ENCODE measurements around the gene GOLT1A. TPM values are rescaled to one million over a fixed set of nuclear protein-coding genes. Genes with fewer than 3 reads are reported as not detected.

The GOLT1A gene
- total and polyA plus RNA-seq, 7 donors, result 9.6 to 12.5 (median 12.0) TPM; not detected in 4

DNA sequence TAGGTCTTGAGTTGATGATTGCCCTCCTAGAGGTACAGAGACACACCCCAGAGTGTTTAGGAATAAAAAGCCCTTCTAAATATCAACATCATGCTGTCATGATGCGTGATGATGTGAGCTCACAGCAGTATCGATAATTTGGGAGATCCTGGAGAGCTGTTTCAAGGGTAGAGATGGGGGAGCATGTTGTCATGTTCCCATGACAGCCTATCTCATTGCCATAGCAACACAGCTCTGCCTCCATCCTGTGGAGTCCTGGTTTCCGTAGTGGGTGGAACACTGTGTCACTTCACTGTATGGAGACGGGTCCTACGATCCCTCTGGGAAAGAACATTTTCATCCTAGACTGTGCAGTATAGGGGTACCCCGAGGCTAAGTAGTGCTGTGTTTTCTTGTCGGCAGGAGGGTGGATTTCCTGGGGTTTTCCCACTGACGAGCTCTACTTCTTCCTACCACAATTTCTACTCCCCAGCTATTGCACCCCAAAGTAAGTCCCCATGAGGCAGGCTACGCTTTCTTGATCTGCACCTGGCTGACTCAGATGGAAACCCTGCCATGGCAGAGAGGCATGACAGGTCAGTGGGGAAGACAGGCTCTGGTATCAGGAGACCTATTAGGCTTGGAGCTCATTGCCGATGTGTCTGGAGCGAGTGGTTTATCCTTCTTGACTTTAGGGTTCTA is 24.7 kb downstream of the GOLT1A start:
- peaks cover 10 to 65% (median 11%) of the 10 kb centered on the region in 3 donors for H3K27me3 ChIP-seq

DNA sequence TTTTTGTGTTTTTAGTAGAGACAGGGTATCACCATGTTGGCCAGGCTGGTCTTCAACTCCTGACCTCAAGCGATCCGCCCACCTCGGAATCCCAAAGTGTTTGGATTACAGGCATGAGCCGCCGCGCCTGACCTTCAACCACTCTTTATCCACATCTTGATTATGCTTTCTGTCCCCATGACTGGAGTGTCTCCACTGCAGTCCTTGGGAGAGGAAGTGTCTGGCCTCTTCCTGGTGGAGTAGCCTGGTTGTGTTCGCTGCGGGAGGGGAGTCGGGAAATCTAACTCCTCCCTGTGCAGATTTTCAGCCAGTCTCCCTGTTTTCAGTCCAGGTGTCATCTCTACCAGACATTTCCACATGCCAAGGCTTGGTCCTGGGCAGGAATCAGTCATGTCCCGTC is 27.2 kb downstream of the GOLT1A start:
- H3K27ac ChIP-seq, result no peak overlapping the region
- peaks cover 0 to 7% (median 0%) of the 10 kb centered on the region in 4 donors for H3K4me1 ChIP-seq
- no peak for TF ChIP-seq POLR2AphosphoS5 (IDR thresholded peaks at IDR 0.05)
- TF ChIP-seq, protein P1, sequence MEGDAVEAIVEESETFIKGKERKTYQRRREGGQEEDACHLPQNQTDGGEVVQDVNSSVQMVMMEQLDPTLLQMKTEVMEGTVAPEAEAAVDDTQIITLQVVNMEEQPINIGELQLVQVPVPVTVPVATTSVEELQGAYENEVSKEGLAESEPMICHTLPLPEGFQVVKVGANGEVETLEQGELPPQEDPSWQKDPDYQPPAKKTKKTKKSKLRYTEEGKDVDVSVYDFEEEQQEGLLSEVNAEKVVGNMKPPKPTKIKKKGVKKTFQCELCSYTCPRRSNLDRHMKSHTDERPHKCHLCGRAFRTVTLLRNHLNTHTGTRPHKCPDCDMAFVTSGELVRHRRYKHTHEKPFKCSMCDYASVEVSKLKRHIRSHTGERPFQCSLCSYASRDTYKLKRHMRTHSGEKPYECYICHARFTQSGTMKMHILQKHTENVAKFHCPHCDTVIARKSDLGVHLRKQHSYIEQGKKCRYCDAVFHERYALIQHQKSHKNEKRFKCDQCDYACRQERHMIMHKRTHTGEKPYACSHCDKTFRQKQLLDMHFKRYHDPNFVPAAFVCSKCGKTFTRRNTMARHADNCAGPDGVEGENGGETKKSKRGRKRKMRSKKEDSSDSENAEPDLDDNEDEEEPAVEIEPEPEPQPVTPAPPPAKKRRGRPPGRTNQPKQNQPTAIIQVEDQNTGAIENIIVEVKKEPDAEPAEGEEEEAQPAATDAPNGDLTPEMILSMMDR (IDR thresholded peaks at IDR 0.05), result no peak
- no peak for TF ChIP-seq POLR2A (IDR thresholded peaks at IDR 0.05)
- TF ChIP-seq EP300 (IDR thresholded peaks at IDR 0.05), result no peak
- no peak overlapping the region for H3K4me3 ChIP-seq
- H3K27me3 ChIP-seq, result peaks cover 10 to 53% (median 11%) of the 10 kb centered on the region in 3 donors
- WGBS, 2 donors, result 83 to 85% methylated on average over 10 of the region's 10 CpGs
- intact Hi-C loops (cut with DNase I), result no loop called here
- DNase-seq, result no peak
- no peaks in the 10 kb centered on the region for H3K9me3 ChIP-seq
- no peaks in the 10 kb centered on the region for H3K36me3 ChIP-seq

More for the DNA sequence above, 24.7 kb downstream of the GOLT1A start:
- no peak for DNase-seq
- TF ChIP-seq EP300 (IDR thresholded peaks at IDR 0.05), result no peak
- TF ChIP-seq POLR2A (IDR thresholded peaks at IDR 0.05), result no peak
- TF ChIP-seq, protein P1 (IDR thresholded peaks at IDR 0.05), result no peak
- no peak for TF ChIP-seq POLR2AphosphoS5 (IDR thresholded peaks at IDR 0.05)
- WGBS, 2 donors, result 76 to 85% methylated on average over 11 of the region's 11 CpGs
- H3K27ac ChIP-seq, result no peak overlapping the region
- H3K36me3 ChIP-seq, result no peaks in the 10 kb centered on the region
- H3K9me3 ChIP-seq, result no peaks in the 10 kb centered on the region
- H3K4me1 ChIP-seq, result peaks cover 0 to 7% (median 0%) of the 10 kb centered on the region in 4 donors
- intact Hi-C loops (cut with DNase I), result no loop called here
- H3K4me3 ChIP-seq, result no peak overlapping the region

DNA sequence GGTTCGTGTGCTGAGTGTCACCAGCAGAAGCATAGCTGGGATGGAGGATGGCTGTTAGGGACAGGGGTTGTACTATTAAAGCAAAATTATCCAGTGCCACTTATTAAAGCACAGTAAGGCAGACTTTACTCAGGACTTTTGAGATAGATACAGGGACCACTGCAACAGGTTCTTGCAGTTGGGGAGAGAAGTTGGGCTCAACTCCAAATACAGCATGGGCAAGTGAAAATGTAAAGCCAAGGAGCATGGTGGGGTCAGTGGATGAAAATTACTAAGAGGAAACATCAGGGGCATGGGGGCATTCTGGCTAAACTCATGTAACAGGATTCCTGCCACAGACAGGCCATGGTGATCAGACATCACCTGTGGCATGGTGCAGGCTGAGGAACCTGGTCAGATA is 32.7 kb downstream of the GOLT1A start:
- H3K27me3 ChIP-seq, result peaks cover 0 to 9% (median 0%) of the 10 kb centered on the region in 3 donors
- intact Hi-C loops (cut with DNase I), result no loop called here
- DNase-seq, result no peak
- no peak overlapping the region for H3K4me3 ChIP-seq
- H3K4me1 ChIP-seq, result no peaks in the 10 kb centered on the region
- no peaks in the 10 kb centered on the region for H3K9me3 ChIP-seq
- TF ChIP-seq POLR2AphosphoS5 (IDR thresholded peaks at IDR 0.05) (no peak), EP300 (IDR thresholded peaks at IDR 0.05) (no peak), POLR2A (IDR thresholded peaks at IDR 0.05) (no peak)
- TF ChIP-seq, protein P1 (IDR thresholded peaks at IDR 0.05), result no peak
- 69 to 73% methylated on average over 1 of the region's 1 CpG for WGBS, 2 donors
- no peak overlapping the region for H3K27ac ChIP-seq
- no peaks in the 10 kb centered on the region for H3K36me3 ChIP-seq

DNA sequence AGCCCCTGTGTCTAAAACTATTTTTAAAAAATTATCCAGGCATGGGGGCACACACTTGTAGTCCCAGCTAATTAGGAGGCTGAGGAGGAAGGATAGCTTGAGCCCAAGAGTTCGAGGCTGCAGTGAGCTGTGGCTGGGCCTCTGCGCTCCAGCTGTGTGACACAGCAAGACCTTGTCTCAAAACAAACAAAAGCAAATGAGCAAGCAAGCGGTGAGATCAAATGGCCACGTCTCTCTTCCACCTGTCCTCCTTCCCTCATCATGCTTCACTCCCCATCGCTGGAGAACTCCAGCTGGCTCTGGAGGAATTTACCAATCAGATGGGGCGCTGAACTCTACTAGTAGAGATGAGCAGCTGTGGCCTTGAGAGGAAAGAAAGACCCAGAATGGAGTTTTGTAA is 33.7 kb downstream of the GOLT1A start:
- H3K4me1 ChIP-seq, result no peaks in the 10 kb centered on the region
- intact Hi-C loops (cut with DNase I), result no loop called here
- TF ChIP-seq POLR2A (IDR thresholded peaks at IDR 0.05) (no peak), POLR2AphosphoS5 (IDR thresholded peaks at IDR 0.05) (no peak), EP300 (IDR thresholded peaks at IDR 0.05) (no peak)
- TF ChIP-seq, protein P1 (IDR thresholded peaks at IDR 0.05), result no peak
- H3K27ac ChIP-seq, result no peak overlapping the region
- no peak for DNase-seq
- no peak overlapping the region for H3K4me3 ChIP-seq
- peaks cover 0 to 6% (median 0%) of the 10 kb centered on the region in 3 donors for H3K27me3 ChIP-seq
- 42 to 69% methylated on average over 6 of the region's 6 CpGs for WGBS, 2 donors
- H3K36me3 ChIP-seq, result no peaks in the 10 kb centered on the region
- no peaks in the 10 kb centered on the region for H3K9me3 ChIP-seq
